NCI-H2107 (cell line): Measurements from ENCODE around the gene DGKD.
A peak's percentile ranks its signal among the peaks of the same experiment; 100 is the strongest.

Experiments
- DNase-seq: peaks from one replicate; lab custom pipeline; 2025; lab: John Stamatoyannopoulos, UW

DGKD gene

DNA sequence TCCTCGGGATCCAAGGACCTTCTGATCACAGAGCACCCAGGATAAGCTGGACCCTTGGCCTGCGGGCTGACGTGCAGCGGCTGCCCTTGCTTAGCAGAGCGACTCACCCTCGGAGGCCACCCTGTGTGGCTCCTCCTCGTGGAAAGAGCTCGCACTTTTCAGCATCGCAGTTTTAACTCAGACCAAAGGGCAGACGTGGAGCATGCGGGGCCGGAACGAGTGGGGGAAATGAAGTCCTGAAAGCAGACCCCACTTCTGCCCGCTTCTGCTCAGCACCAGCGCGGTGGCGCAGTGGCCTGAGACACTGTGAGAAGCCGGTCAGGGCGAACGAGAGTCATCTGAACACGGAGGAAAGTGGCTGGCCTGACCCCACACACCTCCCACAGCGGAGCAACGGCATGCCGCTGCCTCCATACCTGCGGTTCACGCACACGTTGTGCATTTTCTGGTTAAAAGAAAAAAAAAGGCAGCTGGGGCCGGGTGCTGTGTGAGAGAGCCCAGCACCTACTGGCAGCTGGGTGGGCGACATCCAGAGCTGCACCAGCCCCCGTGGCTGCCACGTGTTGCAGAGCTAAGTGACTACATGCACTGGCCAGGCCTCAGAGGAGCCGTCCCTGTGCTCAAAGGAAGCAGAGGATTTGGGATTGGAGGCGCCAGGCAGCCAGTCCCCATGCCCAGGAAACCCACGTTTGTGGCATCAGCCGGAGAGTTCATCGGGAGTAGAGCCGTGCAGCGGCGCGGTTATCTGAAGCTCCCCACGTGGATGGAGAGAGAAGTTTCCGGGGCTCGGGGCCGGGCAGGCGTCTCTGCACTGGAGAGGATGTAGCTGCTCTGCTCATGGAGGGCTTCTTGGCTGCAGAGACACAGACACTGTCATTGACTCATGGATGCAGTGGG, 122.6 kb downstream of the DGKD start:
- DNase-seq = no peak

DNA sequence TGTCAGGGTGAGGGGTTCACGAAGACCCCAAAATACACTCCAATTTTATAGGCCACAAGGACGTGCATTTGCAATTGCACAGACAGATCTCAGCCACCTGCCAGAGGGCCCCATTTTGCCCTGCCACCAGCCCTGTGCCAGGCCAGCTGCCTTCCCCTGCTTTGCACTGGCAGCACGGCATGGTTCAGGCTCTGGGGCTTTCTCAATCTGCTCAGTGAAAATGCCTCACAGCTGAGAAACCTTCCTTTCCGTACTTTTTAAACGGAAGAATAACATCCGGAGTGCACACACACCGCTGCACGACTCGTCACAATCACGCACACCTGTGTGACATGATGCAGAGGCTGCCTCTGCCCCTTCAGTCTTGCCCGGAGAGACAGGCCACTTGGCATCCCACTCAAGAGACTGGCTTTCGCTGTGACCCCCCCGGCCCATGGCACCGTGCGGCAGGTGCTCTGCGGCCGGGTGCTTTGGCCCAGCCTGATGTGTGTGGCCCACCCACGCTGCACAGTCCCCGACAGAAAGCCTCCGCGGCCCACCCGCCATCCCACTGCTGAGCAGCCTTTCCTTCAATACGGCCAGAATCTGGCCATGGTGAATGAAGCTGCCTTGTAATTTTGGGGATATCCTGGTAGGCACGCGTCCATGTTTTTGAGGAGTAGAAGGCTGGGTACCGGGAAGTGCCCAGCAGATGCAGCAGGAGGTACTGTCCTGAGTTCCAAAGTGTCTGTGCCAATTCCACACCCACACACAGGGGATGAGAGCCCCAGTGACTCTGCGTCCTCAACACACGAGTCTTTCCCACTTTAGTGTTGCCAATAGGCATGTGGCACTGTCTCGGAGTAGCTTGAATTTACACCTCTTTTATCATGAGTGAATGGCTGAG, 123.5 kb downstream of the DGKD start:
- DNase-seq = no peak

DNA sequence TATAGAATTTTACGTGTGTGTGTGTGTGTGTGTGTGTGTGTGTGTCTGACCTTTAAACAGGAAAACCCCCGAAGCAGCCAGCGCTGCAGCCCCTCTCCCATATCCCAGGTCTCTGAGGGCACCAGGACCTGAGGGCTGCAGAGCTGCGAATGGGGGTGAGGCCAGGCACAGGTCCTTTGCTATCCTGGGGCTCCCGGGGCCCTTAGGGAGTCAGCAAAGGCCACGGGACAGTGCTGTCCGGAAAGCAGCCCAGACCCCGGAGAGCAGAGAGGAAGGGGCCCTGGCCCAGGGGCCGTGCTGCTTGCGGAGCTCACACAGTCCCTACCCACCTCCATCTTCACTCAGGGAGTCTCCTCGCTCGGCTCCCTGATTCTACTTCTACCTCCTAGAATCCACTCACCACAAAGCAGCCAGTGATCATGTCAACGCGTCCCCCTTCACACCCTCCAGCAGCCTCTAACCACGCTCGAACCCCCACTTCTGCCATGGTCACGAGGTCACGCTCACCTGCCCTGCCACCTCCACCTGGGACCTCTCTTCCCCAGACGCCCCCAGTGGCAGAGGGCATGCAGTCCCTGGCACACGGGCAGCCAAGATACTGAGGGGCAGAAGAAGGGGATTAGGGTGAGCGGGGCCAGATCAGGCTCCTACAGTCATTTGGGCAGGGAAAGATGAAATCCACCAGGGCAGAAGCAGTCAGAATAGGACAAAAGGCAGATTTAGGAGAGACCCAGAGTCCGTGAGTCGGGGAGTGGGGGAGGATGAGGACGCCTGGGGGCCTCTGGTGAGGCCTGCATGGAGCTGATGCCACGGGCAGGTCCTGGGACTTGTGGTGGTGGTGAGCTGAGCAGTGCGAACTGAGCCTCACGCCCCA, 125.6 kb downstream of the DGKD start:
- no peak for DNase-seq

DNA sequence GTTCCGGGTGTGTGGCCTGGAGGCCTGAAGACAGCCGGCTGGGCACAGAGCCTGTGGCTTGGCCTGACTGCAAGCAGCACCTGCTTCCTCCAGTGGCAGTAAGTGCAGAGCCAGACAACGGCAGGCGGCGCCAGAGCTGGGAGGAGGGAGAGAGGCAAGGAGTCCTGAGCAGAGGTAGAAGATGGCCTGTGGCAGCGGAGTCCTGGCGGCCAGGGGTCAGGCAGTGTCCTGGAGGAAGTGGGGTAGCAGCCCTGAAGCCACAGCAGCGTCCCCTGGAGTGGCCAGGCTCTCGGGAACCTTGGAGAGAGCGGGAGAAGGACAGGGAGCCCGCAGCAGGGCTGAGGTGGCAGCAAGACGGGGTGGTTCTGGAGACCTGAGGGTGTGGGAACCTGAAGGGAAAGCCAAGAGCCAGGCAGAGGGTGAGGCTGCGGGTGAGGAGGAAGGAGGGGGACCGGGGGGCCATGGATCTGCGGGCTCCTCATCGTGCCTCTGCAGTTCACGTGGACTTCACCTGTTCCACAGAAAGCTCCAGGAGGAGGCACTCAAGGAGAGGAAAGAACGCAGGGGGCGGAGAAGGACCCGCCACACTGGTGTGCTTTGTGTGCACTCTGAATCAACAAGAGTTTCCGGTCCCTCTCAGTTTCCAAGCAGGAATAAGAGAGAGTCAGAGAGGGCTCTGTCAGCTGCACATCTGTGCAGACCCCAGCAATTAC, 126.4 kb downstream of the DGKD start:
- peak; percentile 1 for DNase-seq

GRCh38 chr2:233481368-233482142, 127.3 kb downstream of the DGKD start:
- no peak for DNase-seq

DNA sequence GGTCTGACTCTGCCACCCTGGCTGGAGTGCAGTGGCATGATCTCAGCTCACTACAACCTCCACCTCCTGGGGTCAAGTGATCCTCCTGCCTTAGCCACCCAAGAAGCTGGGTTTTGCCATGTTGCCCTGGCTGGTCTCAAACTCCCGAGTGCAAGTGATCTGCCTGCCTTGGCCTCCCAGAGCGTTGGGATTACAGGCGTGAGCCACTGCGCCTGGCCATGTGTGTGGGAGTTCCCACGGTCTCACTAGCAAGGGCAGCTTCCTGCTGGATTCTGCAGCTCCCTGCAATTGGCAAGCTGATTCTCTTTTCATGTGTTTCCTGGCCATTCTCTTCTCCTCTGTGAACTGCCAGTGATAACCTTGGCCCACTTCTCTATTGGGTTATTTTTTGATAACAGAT, 128.3 kb downstream of the DGKD start:
- DNase-seq = no peak

DNA sequence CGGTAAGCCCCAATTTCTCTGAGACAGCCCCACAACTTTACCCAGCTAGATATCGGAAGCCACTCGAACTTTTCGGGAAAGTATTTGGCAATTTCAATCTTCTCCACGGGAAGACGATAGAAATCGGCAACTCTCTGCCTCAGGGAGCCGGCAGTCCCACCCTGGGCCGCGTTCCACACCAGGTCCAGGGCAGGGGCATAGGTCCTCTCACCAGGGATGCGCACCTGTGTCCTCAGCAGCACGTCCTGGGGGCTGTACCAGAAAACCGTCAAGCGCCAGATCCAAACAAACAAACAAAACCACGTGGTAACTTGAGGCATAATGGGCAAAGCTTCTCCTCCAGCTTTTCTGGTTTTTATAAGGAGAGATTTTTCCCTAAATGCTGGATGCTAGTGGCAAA, 131.4 kb downstream of the DGKD start:
- no peak for DNase-seq

GRCh38 chr2:233486357-233486756, 132.1 kb downstream of the DGKD start:
- no peak for DNase-seq

- no peak for DNase-seq
Measured at GRCh38 chr2:233486778-233487552, 132.7 kb downstream of the DGKD start.

DNA sequence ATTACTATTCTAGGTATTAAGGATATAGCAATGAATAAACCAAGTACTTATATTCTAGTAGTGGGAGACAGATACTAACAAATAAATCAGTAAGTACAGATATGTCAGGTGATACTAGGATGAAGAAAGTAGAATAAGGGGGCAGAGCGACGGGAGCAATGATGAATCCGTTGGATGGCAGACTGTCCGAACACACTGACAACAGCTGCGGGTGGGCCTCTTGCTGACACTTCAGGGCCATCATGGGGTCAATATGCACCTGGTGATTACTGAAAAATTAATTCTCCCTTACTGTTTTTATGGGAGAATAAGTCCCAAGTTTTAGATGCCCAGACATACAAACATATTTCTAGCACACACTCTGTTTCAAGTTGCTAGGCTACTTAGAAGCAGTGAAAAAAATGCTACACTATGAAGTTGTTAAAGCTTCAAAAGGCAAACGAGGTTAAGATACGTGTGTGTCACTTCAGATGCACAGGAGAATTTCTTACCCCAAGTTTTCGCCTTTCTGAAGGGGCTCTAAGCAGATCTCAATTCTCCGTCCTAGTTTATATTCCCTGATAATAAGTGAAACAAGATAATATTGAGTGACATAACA, 133.6 kb downstream of the DGKD start:
- DNase-seq = no peak

GRCh38 chr2:233489143-233489542, 134.8 kb downstream of the DGKD start:
- no peak for DNase-seq

DNA sequence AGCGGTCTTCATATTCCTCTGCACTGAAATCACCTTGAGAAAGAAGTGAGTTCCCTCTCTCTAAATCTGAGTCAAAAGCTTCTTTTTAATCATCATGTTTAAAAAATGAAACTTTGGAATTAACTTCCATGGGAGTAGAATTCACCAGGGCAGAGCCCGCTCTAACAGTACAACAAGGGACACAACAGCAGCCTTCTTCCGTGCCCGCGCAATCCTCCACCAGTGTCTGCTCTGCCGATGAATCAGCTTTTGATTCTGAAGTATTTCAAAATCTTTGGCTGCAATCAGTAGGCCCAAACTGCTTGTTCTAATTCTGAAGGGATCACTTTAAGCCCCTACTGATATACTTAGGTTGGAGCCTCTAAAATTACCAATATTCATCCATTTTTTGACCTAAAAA, 135.4 kb downstream of the DGKD start:
- DNase-seq = no peak

DNA sequence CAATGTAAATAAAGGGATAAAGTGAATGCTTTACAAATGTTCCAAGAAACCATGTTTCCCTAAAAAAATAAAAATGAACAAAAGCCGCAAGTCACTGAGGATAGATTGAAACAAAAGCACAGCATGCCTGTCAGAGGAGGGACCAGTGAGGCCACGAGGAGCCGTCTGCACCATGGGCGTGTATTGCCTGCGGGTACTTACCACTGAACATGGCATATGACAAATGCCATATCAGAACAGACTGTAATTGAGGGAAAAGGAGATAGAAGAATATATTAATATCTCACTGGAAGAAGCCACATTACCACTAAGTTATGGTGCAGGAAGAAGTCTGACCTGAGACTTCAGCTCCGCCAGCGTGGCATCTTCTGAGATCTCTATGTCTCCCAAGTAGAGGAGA, 136.5 kb downstream of the DGKD start:
- no peak for DNase-seq

GRCh38 chr2:233491326-233491725, 137.0 kb downstream of the DGKD start:
- no peak for DNase-seq

GRCh38 chr2:233492078-233492477, 137.8 kb downstream of the DGKD start:
- DNase-seq = no peak

GRCh38 chr2:233492751-233493150, 138.5 kb downstream of the DGKD start:
- DNase-seq = no peak

DNA sequence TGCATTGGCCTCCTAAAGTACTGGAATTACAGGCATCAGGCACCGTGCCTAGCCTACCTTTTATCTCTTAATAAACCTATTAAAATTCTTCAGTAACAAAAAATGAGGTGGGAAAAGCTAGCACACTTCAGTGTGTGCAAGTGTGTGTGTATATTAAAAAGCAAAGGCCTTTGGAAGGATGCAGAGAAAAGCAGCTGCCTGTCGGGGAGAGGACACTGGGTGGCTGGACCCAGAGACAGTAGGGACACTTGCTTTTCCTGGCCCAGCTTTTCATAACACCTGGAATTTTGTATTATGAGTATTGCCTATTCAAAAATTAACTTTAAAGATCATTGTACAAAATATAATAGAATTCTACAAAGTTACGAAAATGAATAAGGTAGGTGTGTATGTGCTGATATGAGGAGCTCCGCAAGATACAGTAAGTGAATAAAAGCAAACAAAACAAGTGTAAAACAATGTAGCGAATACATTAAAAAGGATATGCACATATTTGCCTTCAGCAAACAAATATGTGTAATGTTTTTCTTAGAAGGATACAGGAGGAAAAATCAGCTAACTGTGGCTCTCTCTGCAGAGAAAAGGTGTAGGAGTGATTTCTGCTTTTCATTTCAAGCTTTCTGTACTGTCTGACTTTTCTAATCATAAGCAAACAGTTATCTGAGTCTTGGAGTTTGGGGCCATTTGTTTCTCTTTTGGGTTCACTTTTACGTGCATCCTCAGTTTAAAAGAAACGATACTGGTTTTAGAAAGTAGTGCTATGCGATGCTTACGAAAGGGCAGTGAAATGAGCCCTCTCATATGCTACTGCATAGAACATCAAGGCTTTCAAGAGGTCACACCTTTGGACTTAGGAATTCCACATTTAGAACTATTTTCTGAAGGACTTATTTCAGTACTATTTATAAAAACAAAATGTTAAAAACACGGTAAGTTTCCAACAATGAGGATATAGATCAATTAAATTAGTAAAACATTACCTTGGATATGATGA, 141.5 kb downstream of the DGKD start:
- DNase-seq = no peak

DNA sequence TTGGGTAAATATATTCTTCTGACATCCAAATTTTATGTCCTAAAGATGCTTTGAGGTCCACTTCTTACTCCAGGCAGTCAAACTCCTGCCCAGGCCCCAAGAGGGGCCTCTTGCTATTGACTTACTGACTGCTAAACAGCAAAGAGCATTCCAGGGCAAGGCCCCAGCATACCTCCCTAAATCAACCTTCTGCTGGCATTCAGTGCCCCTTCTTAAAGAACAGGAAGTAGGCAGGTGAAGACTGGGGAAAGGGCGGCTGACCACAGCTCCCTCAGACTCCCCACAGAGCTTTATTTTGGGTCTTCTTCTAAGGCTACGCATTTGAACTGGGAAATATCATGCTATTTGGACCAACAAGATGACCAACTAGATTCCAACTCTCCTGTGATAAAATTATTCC, 143.4 kb downstream of the DGKD start:
- DNase-seq = no peak
